ENCODE measurements around the gene PARM1.

PARM1 gene

GRCh38 chr4:74896595-74896994 lies 36.3 kb upstream of the PARM1 start:
- no peaks in the 10 kb centered on the region for H3K27me3 ChIP-seq (ENCODE audit: insufficient read depth, poor library complexity, severe bottlenecking)
- no peak for TF ChIP-seq GABPA (IDR thresholded peaks at IDR 0.05; ENCODE audit: low read depth)
- no peak for TF ChIP-seq POLR2AphosphoS5 (IDR thresholded peaks at IDR 0.05; ENCODE audit: low read depth)
- no peak for TF ChIP-seq SPI1 (IDR thresholded peaks at IDR 0.05; ENCODE audit: borderline replicate concordance, low read depth)
- TF ChIP-seq REST (IDR thresholded peaks at IDR 0.05; ENCODE audit: insufficient replicate concordance, low read depth), result no peak
- TF ChIP-seq CTCF (IDR thresholded peaks at IDR 0.05; ENCODE audit: insufficient read depth, low read length), result no peak
- H3K27ac ChIP-seq (replicated peaks), result no peak overlapping the region
- no peak overlapping the region for H3K4me3 ChIP-seq (replicated peaks; ENCODE audit: insufficient read depth, low read length)
- DNase-seq (ENCODE audit: low read depth in 1 of 2, low spot score in 1 of 2), result no peak

GRCh38 chr4:74897386-74897785 lies 35.5 kb upstream of the PARM1 start:
- TF ChIP-seq GABPA (IDR thresholded peaks at IDR 0.05; ENCODE audit: low read depth) (no peak), REST (IDR thresholded peaks at IDR 0.05; ENCODE audit: insufficient replicate concordance, low read depth) (no peak), POLR2AphosphoS5 (IDR thresholded peaks at IDR 0.05; ENCODE audit: low read depth) (no peak), SPI1 (IDR thresholded peaks at IDR 0.05; ENCODE audit: borderline replicate concordance, low read depth) (no peak), CTCF (IDR thresholded peaks at IDR 0.05; ENCODE audit: insufficient read depth, low read length) (no peak)
- no peaks in the 10 kb centered on the region for H3K27me3 ChIP-seq (ENCODE audit: insufficient read depth, poor library complexity, severe bottlenecking)
- H3K27ac ChIP-seq (replicated peaks), result no peak overlapping the region
- H3K4me3 ChIP-seq (replicated peaks; ENCODE audit: insufficient read depth, low read length), result no peak overlapping the region
- no peak for DNase-seq (ENCODE audit: low read depth in 1 of 2, low spot score in 1 of 2)

GRCh38 chr4:74900862-74901261 lies 32.1 kb upstream of the PARM1 start:
- Histone ChIP-seq H3K27me3 (ENCODE audit: insufficient read depth, poor library complexity, severe bottlenecking) (no peaks in the 10 kb centered on the region), H3K4me3 (replicated peaks; ENCODE audit: insufficient read depth, low read length) (no peak overlapping the region), H3K27ac (replicated peaks) (no peak overlapping the region)
- no peak for DNase-seq (ENCODE audit: low read depth in 1 of 2, low spot score in 1 of 2)
- TF ChIP-seq REST (IDR thresholded peaks at IDR 0.05; ENCODE audit: insufficient replicate concordance, low read depth) (no peak), POLR2AphosphoS5 (IDR thresholded peaks at IDR 0.05; ENCODE audit: low read depth) (no peak)
